Adrenal gland (tissue), 12 donors: Measurements from ENCODE around the gene HNRNPLL. TPM values are rescaled to one million over a fixed set of nuclear protein-coding genes. Genes with fewer than 3 reads are reported as not detected.

Experiments
- DNase-seq, 7 donors: peaks; one replicate each; pipeline ENCODE4 v3.0.0-alpha.2; 2019 to 2020
- H3K27ac ChIP-seq, 5 donors: fragments of 200-600 bp; sonication (generic) in 4 of 5; 1 replicate in 3 of 5; 2 replicates in 2 of 5; pipeline versions ENCODE4 v1.5.1 to v1.8.0; 2016 to 2020; ENCODE audit warnings: mild to moderate bottlenecking in 1 of 5
- H3K27me3 ChIP-seq: fragments of 200-600 bp; 2 replicates; pipeline ENCODE4 v1.8.0; 2021
- H3K36me3 ChIP-seq, 2 donors: fragments of 200-600 bp; replicated peaks in 1 of 2; 1 replicate in 1 of 2; 2 replicates in 1 of 2; pipeline versions ENCODE4 v1.5.1 to v1.8.0; 2018 to 2022
- H3K4me1 ChIP-seq, 2 donors: fragments of 200-600 bp; replicated peaks in 1 of 2; 1 replicate in 1 of 2; 2 replicates in 1 of 2; pipeline versions ENCODE4 v1.5.1 to v1.8.0; 2018 to 2021
- H3K4me3 ChIP-seq, 4 donors: fragments of 200-600 bp; sonication (generic) in 3 of 4; one replicate each; pipeline ENCODE4 v1.5.1; 2016 to 2018
- H3K9me3 ChIP-seq, 3 donors: fragments of 200-600 bp; sonication (generic) in 1 of 3; replicated peaks in 1 of 3; 1 replicate in 2 of 3; 2 replicates in 1 of 3; pipeline versions ENCODE4 v1.5.1 to v1.8.0; 2016 to 2021
- CTCF ChIP-seq, 6 experiments: fragments of 450-650 bp in 4 of 6; fragments of 200-600 bp in 2 of 6; sonication (generic) in 1 of 6; IDR thresholded peaks; 1 replicate in 5 of 6; 2 replicates in 1 of 6; pipeline versions ENCODE4 v1.5.1 to v1.8.0; 2016 to 2021; ENCODE audit warnings: antibody characterized with exemption in 6 of 6, mild to moderate bottlenecking in 2 of 6, moderate library complexity in 1 of 6
- POLR2A ChIP-seq, 2 donors: fragments of 450-650 bp; IDR thresholded peaks; one replicate each; pipeline ENCODE4 v1.6.1; 2017; ENCODE audit warnings: antibody characterized with exemption in 2 of 2, mild to moderate bottlenecking in 2 of 2, moderate library complexity in 1 of 2
- WGBS, 4 donors: extraction: QIAGEN DNeasy Blood & Tissue Kit in 2 of 4; methylation state at CpG; one replicate each; pipeline versions ENCODE4 v1.1.5 to v1.1.7; 2013 to 2017; 5-methylcytosine and 5-hydroxymethylcytosine counted together
- intact Hi-C, 2 donors: fragments of 100-400 bp; cut with DNase I; formaldehyde crosslinking; loops; one replicate each; pipeline versions ENCODE4 v1.14.1 to v1.15.0; 2022 to 2023
- polyA plus RNA-seq, 3 donors: library from polyadenylated mRNA; stranded (reverse); fragments of 200-250 nt in 2 of 3; fragments of 350-450 nt in 1 of 3; fragmentation: Illumina TruSeq in 1 of 3; extraction: RNeasy Lipid Tissue Mini Kit (QIAGEN cat#74804) in 1 of 3; gene quantifications; one replicate each; pipeline ENCODE4 v1.2.3, GENCODE V29; 2013 to 2014
- total RNA-seq, 9 donors: library from RNA; depleted of rRNA in 4 of 9; stranded (reverse); fragments of >200 nt in 4 of 9; fragments of 120-200 nt in 1 of 9; fragmentation: NEBNext Ultra II Directional in 1 of 9; extraction: Animal tissue kit (Norgen Biotek cat#: 25700) in 1 of 9; gene quantifications; one replicate each; pipeline versions ENCODE4 v1.1.0 to v1.2.4, GENCODE V29; 2013 to 2023
- donor health status: healthy with polysubstance abuse.
- donor health status: Bipolar disorder and iron deficiency.
- donor health status: DM: yes; HTN: yes; CAD: no.
- donor health status: DM: no; HTN: no; CAD: no.
- donor health status: DM: no; HTN: no; CAD: no.
- donor health status: DM: yes; HTN: yes; CAD: no.

HNRNPLL gene
- total and polyA plus RNA-seq, 12 donors: 19.5 to 75.2 (median 49.4) TPM

- WGBS, 4 donors: 72 to 81% (median 79%) methylated on average over 7 of the region's 7 CpGs
- Histone ChIP-seq H3K9me3 (no peaks in the 10 kb centered on the region), H3K4me1 (no peaks in the 10 kb centered on the region), H3K36me3 (no peaks in the 10 kb centered on the region), H3K27ac (no peak overlapping the region), H3K27me3 (no peaks in the 10 kb centered on the region), H3K4me3 (no peak overlapping the region)
- intact Hi-C loops: no loop called here
- TF ChIP-seq CTCF (IDR thresholded peaks at IDR 0.05): no peak
- no peak for TF ChIP-seq POLR2A (IDR thresholded peaks at IDR 0.05)
- peak in 1 of 7 donors; percentile 45 for DNase-seq
Measured at GRCh38 chr2:38626326-38627035, 23.8 kb upstream of the HNRNPLL start.

GRCh38 chr2:38622210-38622609, 19.5 kb upstream of the HNRNPLL start:
- Histone ChIP-seq H3K27ac (no peak overlapping the region), H3K4me3 (no peak overlapping the region), H3K27me3 (no peaks in the 10 kb centered on the region), H3K36me3 (no peaks in the 10 kb centered on the region), H3K4me1 (peaks cover 12 to 18% of the 10 kb centered on the region in 2 donors), H3K9me3 (no peaks in the 10 kb centered on the region)
- TF ChIP-seq POLR2A (IDR thresholded peaks at IDR 0.05) (no peak), CTCF (IDR thresholded peaks at IDR 0.05) (no peak)
- DNase-seq: no peak
- 69 to 87% (median 78%) methylated on average over 3 of the region's 3 CpGs for WGBS, 4 donors
- intact Hi-C loops: no loop called here

DNA sequence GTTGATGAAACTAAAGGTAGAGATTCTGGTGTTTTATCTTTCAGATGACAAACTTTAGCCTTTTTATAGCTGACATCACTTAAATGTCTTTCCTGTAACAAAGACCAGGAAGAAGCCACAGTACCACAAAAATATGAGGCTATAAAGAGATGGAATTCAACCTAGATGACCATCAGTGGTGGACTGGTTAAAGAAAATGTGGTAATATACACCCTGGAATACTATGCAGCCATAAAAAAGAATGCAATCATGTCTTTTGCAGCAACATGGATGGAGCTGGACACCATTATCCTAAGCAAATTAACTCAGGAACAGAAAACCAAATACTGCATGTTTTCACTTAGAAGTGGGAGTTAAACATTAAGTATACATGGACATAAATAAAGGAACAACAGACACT, 18.3 kb upstream of the HNRNPLL start:
- Histone ChIP-seq H3K27ac (no peak overlapping the region), H3K4me1 (peaks cover 12 to 29% of the 10 kb centered on the region in 2 donors), H3K9me3 (no peaks in the 10 kb centered on the region), H3K27me3 (no peaks in the 10 kb centered on the region), H3K36me3 (no peaks in the 10 kb centered on the region), H3K4me3 (no peak overlapping the region)
- no peak for DNase-seq
- TF ChIP-seq POLR2A (IDR thresholded peaks at IDR 0.05): no peak
- no peak for TF ChIP-seq CTCF (IDR thresholded peaks at IDR 0.05)
- intact Hi-C loops: no loop called here

DNA sequence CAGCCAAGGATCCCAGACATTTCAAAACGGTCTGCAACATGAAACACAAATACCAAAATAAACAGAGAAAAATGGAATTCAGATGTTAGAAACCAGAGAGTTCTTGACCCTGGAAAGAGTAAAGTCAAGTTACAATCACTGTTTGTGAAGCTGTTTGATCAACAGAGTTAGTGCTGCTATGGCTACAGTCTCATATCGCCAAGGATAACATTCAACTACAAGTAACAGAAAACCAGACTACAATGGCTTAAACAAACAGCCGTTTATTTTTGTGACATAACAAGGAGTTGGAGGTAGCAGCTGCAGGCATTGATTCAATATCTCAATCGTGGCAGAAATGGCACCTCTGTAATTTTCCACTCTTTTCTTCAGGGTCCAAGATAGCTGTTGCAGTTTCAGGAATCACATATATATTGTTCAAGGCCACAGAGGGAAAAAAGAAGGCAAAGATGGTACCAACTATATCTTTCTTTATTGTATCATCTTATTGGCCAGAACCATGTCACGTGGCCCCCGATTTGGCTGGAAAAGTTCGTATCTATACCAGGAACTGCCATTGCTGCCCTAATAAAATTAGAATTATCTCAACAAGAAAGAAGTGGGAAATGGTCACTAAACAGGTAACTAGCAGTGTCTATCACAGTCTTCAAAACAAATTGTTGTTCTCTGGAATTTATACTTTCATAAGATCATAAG, 17.7 kb upstream of the HNRNPLL start:
- 55 to 60% (median 58%) methylated on average over 7 of the region's 7 CpGs for WGBS, 4 donors
- peaks cover 12 to 35% of the 10 kb centered on the region in 2 donors for H3K4me1 ChIP-seq
- no peak for DNase-seq
- TF ChIP-seq CTCF (IDR thresholded peaks at IDR 0.05) (no peak), POLR2A (IDR thresholded peaks at IDR 0.05) (no peak)
- H3K4me3 ChIP-seq: no peak overlapping the region
- H3K36me3 ChIP-seq: no peaks in the 10 kb centered on the region
- H3K9me3 ChIP-seq: no peaks in the 10 kb centered on the region
- intact Hi-C loops: no loop called here
- H3K27me3 ChIP-seq: no peaks in the 10 kb centered on the region
- H3K27ac ChIP-seq: peak overlapping the region in 1 of 5 donors; percentile 6
